Neural progenitor cell (in vitro differentiated cells): ENCODE data around the gene TLN1.

Source experiments
- EZH2 ChIP-seq: fragments of 200-600 bp; sonication (generic); IDR thresholded peaks from 2 replicates; pipeline ENCODE4 v1.6.1; 2017; ENCODE audit warnings: antibody characterized with exemption, mild to moderate bottlenecking, moderate library complexity
- EZH2phosphoT487 ChIP-seq: fragments of 200-600 bp; sonication (generic); IDR thresholded peaks from 2 replicates; pipeline ENCODE4 v1.6.1; 2017; ENCODE audit warnings: antibody characterized with exemption
- TF ChIP-seq, protein P1 (sequence below): fragments of 200-600 bp; sonication (generic); IDR thresholded peaks from 2 replicates; pipeline ENCODE4 v1.5.1; 2017; ENCODE audit warnings: antibody characterized with exemption, mild to moderate bottlenecking

DNA sequence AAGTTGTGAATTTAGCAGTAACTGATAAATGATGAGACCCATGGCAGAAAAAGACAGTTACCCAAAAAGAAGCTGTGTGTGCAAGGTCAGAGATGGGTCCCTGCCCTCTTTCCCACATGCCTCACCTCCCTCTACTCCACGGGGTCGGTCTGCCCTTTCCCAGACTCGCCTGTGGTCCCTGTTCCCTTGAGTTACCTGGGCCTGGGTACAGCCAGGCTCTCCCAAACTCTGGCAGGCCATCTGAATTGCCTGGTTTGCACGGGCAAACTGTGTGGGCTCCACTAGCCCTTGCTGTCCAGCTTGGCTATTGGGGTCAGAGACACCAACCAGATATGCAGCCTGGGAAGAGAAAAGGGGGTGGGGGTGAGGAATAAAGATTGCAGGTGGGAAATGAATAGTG, 23.8 kb downstream of the TLN1 start:
- TF ChIP-seq EZH2, result no peak
- TF ChIP-seq, protein P1, sequence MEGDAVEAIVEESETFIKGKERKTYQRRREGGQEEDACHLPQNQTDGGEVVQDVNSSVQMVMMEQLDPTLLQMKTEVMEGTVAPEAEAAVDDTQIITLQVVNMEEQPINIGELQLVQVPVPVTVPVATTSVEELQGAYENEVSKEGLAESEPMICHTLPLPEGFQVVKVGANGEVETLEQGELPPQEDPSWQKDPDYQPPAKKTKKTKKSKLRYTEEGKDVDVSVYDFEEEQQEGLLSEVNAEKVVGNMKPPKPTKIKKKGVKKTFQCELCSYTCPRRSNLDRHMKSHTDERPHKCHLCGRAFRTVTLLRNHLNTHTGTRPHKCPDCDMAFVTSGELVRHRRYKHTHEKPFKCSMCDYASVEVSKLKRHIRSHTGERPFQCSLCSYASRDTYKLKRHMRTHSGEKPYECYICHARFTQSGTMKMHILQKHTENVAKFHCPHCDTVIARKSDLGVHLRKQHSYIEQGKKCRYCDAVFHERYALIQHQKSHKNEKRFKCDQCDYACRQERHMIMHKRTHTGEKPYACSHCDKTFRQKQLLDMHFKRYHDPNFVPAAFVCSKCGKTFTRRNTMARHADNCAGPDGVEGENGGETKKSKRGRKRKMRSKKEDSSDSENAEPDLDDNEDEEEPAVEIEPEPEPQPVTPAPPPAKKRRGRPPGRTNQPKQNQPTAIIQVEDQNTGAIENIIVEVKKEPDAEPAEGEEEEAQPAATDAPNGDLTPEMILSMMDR, result no peak
- TF ChIP-seq EZH2phosphoT487, result no peak
